Testis (tissue), 3 donors: ENCODE data around the gene DDX56. TPM values are rescaled to one million over a fixed set of nuclear protein-coding genes. Genes with fewer than 3 reads are reported as not detected.
"Not testable (repeated sequence)": the region's sequence is repeated elsewhere in the genome, so short reads cannot be mapped to it uniquely, and the experiment has no call there.

Source experiments
- DNase-seq: peaks from one replicate; pipeline ENCODE4 v3.0.0-alpha.2; 2019
- H3K27ac ChIP-seq, 2 donors: fragments of 200-600 bp; sonication (generic); one replicate each; pipeline ENCODE4 v1.5.1; 2019
- H3K27me3 ChIP-seq: fragments of 200-600 bp; sonication (generic); one replicate; pipeline ENCODE4 v1.5.1; 2019
- H3K36me3 ChIP-seq: fragments of 200-600 bp; sonication (generic); one replicate; pipeline ENCODE4 v1.5.1; 2017; ENCODE audit warnings: low read depth; ENCODE audit errors: missing control alignments
- H3K4me1 ChIP-seq: fragments of 200-600 bp; sonication (generic); one replicate; pipeline ENCODE4 v1.5.1; 2019
- H3K4me3 ChIP-seq, 2 donors: fragments of 200-600 bp; sonication (generic); one replicate each; pipeline ENCODE4 v1.5.1; 2017 to 2019
- H3K9me3 ChIP-seq: fragments of 200-600 bp; sonication (generic); one replicate; pipeline ENCODE4 v1.5.1; 2017
- POLR2A ChIP-seq: fragments of 450-650 bp; IDR thresholded peaks from one replicate; pipeline ENCODE4 v1.6.1; 2017; ENCODE audit warnings: antibody characterized with exemption, mild to moderate bottlenecking, moderate library complexity
- WGBS, 2 donors: methylation state at CpG; one replicate each; pipeline ENCODE4 v1.1.5; 2018; 5-methylcytosine and 5-hydroxymethylcytosine counted together
- intact Hi-C: fragments of 100-400 bp; cut with DNase I; formaldehyde crosslinking; loops from one replicate; pipeline ENCODE4 v1.15.1; 2023; ENCODE audit warnings: low total_unique reads
- polyA plus RNA-seq: library from polyadenylated mRNA; stranded (reverse); fragments of 350-450 nt; fragmentation: Illumina TruSeq; extraction: RNeasy Lipid Tissue Mini Kit (QIAGEN cat#74804); gene quantifications from one replicate; pipeline ENCODE4 v1.2.3, GENCODE V29; 2014; ENCODE audit warnings: low read depth, low replicate concordance; ENCODE audit not compliant: insufficient read depth
- total RNA-seq, 2 donors: library from RNA; depleted of rRNA; stranded (reverse); fragments of >200 nt; gene quantifications; one replicate each; pipeline ENCODE4 v1.2.3, GENCODE V29; 2016
- TF ChIP-seq, protein P1 (sequence below), 3 experiments: fragments of 450-650 bp in 2 of 3; fragments of 200-600 bp in 1 of 3; sonication (generic) in 1 of 3; IDR thresholded peaks; one replicate each; pipeline ENCODE4 v1.5.1; 2016 to 2019; ENCODE audit warnings: antibody characterized with exemption in 3 of 3, mild to moderate bottlenecking in 2 of 3, moderate library complexity in 1 of 3

Gene DDX56
- total and polyA plus RNA-seq, 3 donors from 2014 or later = 58.8 to 72.8 (median 68.8) TPM

DNA sequence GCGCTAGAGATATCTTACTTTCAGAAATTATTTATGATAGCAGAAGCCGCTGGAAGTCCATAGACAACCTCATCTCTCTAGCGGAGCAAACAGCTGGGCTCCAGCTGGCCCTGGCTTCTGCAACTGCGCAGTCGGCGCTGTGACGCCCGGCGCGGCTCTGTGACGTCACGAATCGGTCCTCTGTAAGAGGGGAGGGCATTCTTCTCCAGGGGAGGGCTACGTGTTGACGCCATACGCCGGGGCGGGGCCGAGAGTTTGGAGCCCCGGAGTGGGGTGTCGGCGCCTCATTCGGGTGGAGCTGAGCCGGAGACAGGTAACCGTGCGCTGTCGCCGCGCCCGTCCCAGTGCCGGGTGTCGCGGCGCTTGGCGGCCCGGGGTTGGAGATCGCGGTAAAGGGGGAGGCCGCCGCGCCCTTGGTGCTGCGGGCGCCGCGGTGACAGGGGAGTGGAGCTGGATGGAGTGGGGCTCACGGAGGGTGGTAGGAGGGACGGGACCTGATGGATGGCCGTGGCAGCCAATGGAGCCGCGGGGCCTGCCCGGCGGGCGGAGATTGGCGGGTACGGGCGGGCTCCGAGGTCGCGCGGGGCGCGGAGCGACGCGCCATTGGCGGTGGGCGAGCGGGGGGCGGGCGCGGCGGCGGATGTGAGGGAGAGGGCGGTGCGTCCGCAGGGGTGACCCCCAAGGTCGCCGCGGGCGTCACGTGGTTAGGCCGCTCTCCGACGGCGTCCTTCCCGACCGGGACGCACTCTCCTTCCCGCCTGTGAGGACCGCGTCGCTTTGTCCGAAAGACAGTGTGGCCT is 32.8 kb upstream of the DDX56 start, which contains the start of gene OGDH:
TSS of gene OGDH (plus strand) at position 287 of the 800 bp plus-strand sequence. CDS start 17,717 bp downstream, outside the sequence.
- no peaks in the 10 kb centered on the region for H3K9me3 ChIP-seq
- H3K4me3 ChIP-seq = peak within 1 kb of the TSS; percentile 79 to 91
- DNase-seq = peak; percentile 99
- peak within 1 kb of the TSS; percentile 96 to 98 for H3K27ac ChIP-seq
- 0 to 1% methylated on average over 12 to 37 of the region's 93 CpGs for WGBS, 2 donors
- no peaks in the 10 kb centered on the region for H3K27me3 ChIP-seq
- H3K4me1 ChIP-seq = peaks cover 7% of the 10 kb centered on the region
- H3K36me3 ChIP-seq = no peaks in the 10 kb centered on the region
- TF ChIP-seq, protein P1, sequence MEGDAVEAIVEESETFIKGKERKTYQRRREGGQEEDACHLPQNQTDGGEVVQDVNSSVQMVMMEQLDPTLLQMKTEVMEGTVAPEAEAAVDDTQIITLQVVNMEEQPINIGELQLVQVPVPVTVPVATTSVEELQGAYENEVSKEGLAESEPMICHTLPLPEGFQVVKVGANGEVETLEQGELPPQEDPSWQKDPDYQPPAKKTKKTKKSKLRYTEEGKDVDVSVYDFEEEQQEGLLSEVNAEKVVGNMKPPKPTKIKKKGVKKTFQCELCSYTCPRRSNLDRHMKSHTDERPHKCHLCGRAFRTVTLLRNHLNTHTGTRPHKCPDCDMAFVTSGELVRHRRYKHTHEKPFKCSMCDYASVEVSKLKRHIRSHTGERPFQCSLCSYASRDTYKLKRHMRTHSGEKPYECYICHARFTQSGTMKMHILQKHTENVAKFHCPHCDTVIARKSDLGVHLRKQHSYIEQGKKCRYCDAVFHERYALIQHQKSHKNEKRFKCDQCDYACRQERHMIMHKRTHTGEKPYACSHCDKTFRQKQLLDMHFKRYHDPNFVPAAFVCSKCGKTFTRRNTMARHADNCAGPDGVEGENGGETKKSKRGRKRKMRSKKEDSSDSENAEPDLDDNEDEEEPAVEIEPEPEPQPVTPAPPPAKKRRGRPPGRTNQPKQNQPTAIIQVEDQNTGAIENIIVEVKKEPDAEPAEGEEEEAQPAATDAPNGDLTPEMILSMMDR (IDR thresholded peaks at IDR 0.05) = peak in 1 of 3 experiments; percentile 14
- TF ChIP-seq POLR2A = peak; percentile 84
- intact Hi-C loops = no loop called here

DNA sequence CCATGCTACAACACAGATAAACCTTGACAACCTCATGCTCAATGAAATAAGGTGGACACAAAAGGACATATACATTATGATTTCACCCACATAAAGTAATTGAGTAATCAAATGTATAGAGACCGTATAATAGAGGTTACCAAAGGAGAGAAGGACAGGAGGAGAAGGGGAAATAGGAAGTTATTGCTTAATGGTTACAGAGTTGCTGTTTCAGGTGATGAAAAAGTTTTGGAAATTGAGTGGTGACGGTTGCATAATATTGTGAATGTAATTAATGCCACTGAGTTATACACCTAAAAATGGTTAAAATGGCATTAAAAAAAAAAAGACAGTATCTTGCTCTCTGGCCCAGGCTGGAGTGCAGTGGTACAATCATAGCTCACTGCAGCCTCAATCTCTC is 31.2 kb upstream of the DDX56 start:
- Histone ChIP-seq H3K4me1 (peaks cover 7% of the 10 kb centered on the region), H3K27me3 (no peaks in the 10 kb centered on the region), H3K27ac (no peak overlapping the region), H3K9me3 (no peaks in the 10 kb centered on the region), H3K36me3 (no peaks in the 10 kb centered on the region), H3K4me3 (peak overlapping the region in 1 of 2 donors; percentile 91)
- intact Hi-C loops = no loop called here
- DNase-seq = no peak
- WGBS, 2 donors = 61 to 64% methylated on average over 2 of the region's 2 CpGs
- TF ChIP-seq, protein P1 (IDR thresholded peaks at IDR 0.05) = no peak
- no peak for TF ChIP-seq POLR2A

DNA sequence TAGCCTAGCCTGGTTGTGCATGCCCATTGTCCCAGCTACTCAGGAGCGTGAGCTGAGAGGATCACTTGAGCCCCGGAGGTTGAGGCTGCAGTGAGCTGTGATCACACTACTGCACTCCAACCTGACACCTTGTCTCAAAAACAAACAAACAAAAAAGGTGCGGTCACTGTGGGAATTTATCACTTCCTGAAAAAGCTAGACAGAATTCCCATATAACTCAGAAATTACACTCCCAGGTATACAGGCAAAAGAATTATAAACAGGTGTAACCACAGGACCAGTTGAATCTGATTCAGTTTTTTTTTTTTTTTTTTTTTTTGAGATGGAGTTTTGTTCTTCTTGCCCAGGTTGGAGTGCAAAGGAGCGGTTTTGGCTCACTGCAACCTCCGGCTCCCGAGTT is 29.5 kb upstream of the DDX56 start:
- WGBS, 2 donors = 78 to 81% methylated on average over 6 of the region's 6 CpGs
- H3K27ac ChIP-seq = no peak overlapping the region
- TF ChIP-seq, protein P1 (IDR thresholded peaks at IDR 0.05) = no peak
- TF ChIP-seq POLR2A = no peak
- intact Hi-C loops = no loop called here
- no peaks in the 10 kb centered on the region for H3K9me3 ChIP-seq
- peaks cover 7% of the 10 kb centered on the region for H3K4me1 ChIP-seq
- no peak for DNase-seq
- H3K27me3 ChIP-seq = no peaks in the 10 kb centered on the region
- H3K4me3 ChIP-seq = no peak overlapping the region
- H3K36me3 ChIP-seq = no peaks in the 10 kb centered on the region

DNA sequence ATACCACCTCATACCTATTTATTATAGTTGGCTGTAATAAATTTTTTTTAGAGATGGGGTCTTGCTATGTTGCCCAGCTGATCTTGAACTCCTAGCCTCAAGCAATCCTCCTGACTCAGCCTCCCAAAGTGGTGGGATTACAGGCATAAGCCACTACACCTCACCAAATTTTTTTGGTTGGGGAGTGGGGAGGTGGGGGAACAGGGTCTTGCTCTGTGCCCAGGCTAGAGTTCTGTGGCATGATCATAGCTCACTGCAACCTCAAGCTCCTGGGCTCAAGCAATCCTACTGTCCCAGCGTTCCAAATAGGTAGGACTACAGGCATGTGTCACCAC is 28.8 kb upstream of the DDX56 start:
- Histone ChIP-seq H3K9me3 (no peaks in the 10 kb centered on the region), H3K4me1 (peaks cover 7% of the 10 kb centered on the region), H3K27ac (no peak overlapping the region), H3K27me3 (no peaks in the 10 kb centered on the region), H3K36me3 (no peaks in the 10 kb centered on the region), H3K4me3 (no peak overlapping the region)
- no peak for DNase-seq
- 70 to 76% methylated on average over 1 of the region's 1 CpG for WGBS, 2 donors
- TF ChIP-seq, protein P1 (IDR thresholded peaks at IDR 0.05) = no peak
- TF ChIP-seq POLR2A = no peak
- intact Hi-C loops = no loop called here

DNA sequence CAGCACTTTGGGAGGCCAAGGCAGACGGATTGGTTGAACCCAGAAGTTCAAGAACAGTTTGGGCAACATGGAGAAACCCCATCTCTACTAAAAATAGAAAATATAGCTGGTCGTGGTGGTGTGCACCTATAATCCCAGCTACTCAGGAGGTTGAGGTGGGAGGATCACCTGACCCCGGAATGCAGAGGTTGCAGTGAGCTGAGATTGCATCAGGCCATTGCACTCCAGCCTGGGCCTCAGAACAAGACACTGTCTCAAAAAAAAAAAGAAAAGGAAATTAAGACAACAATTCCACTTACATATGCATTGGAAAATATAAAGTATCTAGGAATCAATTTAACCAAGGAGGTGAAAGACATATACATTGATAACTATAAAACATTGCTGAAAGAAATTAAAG is 25.5 kb upstream of the DDX56 start:
- DNase-seq = no peak
- no peaks in the 10 kb centered on the region for H3K27me3 ChIP-seq
- TF ChIP-seq POLR2A = no peak
- TF ChIP-seq, protein P1 (IDR thresholded peaks at IDR 0.05) = no peak
- H3K4me3 ChIP-seq = no peak overlapping the region
- H3K27ac ChIP-seq = no peak overlapping the region
- 60 to 61% methylated on average over 3 of the region's 3 CpGs for WGBS, 2 donors
- intact Hi-C loops = no loop called here
- H3K9me3 ChIP-seq = no peaks in the 10 kb centered on the region
- H3K36me3 ChIP-seq = no peaks in the 10 kb centered on the region
- H3K4me1 ChIP-seq = no peaks in the 10 kb centered on the region

DNA sequence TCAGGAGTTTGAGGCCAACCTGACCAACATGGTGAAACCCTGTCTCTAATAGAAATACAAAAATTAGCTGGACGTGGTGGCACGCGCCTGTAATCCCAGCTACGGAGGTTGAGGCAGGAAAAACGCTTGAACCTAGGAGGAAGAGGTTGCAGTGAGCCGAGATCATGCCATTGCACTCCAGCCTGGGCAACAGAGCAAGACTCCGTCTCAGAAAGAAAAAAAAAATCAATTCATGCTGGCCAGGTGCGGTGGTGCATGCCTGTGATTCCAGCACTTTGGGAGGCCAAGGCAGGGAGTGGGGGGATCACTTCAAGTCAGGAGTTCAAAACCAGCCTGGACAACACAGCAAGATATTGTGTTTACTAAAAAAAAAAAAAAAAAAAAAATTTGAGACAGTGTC is 23.5 kb upstream of the DDX56 start:
- H3K9me3 ChIP-seq, intact Hi-C loops, DNase-seq, H3K27ac ChIP-seq, H3K27me3 ChIP-seq, H3K4me1 ChIP-seq, H3K36me3 ChIP-seq, H3K4me3 ChIP-seq: not testable (repeated sequence)
- WGBS, 2 donors = 87 to 93% methylated on average over 8 of the region's 8 CpGs
